Stimulated activated CD4-positive, alpha-beta T cell treated with anti-CD3 and anti-CD28 coated beads, TNF-alpha, amount 100 ng/mL, for 48 hours (primary cell): ENCODE data around the gene SCAMP4.

Source experiments
- DNase-seq, 3 donors: peaks; one replicate each; pipeline ENCODE4 v3.0.0-alpha.2; 2020; ENCODE audit warnings: low read depth in 3 of 3

The SCAMP4 gene

GRCh38 chr19:1956122-1956494 is 50.9 kb downstream of the SCAMP4 start:
- DNase-seq = no peak

DNA sequence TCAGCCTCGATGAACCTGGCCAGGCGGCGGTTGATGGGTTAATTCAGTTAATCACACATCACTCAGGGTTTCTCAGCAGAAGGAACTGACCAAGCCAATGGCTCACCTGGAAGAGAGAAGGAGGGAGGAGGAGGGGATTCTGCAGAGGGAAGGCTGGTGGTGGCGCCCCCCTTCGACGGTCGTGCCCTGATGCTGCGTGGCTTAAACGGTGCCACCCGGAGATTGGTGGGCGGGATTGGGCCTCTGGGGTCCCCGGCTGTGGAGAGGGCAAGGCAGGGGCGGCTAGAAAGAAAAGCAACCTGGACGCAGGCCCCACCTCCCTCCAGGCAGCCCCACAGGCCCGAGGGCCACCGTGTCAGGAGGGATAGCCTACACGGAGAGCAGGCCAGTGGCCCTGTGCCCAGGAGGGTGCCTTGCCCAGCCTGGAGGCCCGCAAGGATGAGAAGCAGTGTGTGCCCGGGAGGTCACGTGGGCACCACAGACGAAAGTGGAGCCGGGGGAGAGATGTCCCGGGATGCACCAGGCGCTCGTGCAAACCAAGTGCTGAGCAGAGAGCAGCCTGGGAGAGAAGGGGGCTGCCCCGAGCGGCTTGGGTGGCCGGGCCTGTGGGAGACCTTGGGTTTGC is 51.8 kb downstream of the SCAMP4 start:
- DNase-seq = no peak

- DNase-seq = no peak
Observed at GRCh38 chr19:1957562-1958248, 52.5 kb downstream of the SCAMP4 start.

GRCh38 chr19:1959928-1960589 is 54.9 kb downstream of the SCAMP4 start:
- DNase-seq = no peak

- DNase-seq = no peak
Observed at GRCh38 chr19:1961000-1961883, 56.0 kb downstream of the SCAMP4 start.

GRCh38 chr19:1962674-1963073 is 57.5 kb downstream of the SCAMP4 start:
- DNase-seq = no peak

- no peak for DNase-seq
Observed at GRCh38 chr19:1967087-1967608, 61.9 kb downstream of the SCAMP4 start.

GRCh38 chr19:1968279-1969175 is 63.3 kb downstream of the SCAMP4 start:
- no peak for DNase-seq

- DNase-seq = no peak
Observed at GRCh38 chr19:1969176-1970002, 64.2 kb downstream of the SCAMP4 start.

- DNase-seq = no peak
Observed at GRCh38 chr19:1970003-1970805, 65.0 kb downstream of the SCAMP4 start.

DNA sequence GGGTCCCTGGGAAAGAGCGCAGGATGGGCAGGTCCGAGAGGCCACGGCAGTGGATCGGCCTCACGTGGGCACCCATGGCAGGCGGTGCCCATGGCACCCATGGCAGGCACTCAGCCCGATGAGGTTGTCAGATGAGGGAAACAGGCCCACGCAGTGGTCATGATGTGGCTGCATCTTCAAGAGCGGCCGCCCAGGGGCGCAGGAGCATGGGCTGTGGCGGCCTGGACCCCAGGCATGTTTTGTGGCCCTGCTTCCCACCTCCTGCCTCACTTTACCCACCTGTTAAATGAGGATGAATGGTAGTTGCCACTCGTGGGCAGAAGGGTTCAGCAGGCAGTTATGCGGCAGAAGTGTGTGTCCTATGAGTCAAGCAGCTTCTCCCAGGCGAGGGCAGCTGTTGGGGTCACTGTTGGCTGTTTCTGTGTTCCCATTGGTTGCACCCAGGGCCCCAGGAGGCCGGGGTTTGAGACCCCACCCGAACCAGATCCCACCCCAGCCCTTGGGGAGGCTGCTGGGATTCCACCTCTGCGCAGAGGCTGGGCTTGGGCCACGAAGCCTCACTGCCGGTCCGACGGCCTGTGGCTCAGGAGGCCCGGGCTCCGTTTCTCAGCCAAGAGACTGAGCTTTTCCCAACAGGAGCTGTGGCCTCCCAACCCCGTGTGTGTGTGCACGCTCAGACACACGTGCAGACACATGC is 65.8 kb downstream of the SCAMP4 start:
- no peak for DNase-seq

GRCh38 chr19:1974381-1975161 is 69.4 kb downstream of the SCAMP4 start:
- no peak for DNase-seq

- no peak for DNase-seq
Observed at GRCh38 chr19:1975162-1975480, 69.9 kb downstream of the SCAMP4 start.
